ENCODE measurements around the gene SHISA9.

DNA sequence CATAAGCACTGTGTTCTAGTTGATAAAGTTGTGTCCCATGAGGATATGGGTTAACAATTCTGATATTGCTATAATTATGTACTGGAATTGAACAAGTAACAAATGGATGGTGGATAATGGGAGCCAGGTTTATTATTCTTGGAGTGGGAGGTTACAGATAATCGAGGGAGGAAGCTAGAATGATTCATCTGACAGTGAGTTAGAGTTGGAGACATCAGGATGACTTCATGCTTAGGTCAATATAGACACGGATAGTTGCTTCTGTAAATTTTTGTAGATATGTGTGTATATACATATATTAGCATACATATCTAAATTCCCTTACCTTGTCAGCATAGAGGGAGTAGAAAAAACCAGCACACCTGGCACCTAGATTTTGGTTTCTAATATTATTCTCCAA lies 293.4 kb downstream of the SHISA9 start:
- TF ChIP-seq, protein P1, sequence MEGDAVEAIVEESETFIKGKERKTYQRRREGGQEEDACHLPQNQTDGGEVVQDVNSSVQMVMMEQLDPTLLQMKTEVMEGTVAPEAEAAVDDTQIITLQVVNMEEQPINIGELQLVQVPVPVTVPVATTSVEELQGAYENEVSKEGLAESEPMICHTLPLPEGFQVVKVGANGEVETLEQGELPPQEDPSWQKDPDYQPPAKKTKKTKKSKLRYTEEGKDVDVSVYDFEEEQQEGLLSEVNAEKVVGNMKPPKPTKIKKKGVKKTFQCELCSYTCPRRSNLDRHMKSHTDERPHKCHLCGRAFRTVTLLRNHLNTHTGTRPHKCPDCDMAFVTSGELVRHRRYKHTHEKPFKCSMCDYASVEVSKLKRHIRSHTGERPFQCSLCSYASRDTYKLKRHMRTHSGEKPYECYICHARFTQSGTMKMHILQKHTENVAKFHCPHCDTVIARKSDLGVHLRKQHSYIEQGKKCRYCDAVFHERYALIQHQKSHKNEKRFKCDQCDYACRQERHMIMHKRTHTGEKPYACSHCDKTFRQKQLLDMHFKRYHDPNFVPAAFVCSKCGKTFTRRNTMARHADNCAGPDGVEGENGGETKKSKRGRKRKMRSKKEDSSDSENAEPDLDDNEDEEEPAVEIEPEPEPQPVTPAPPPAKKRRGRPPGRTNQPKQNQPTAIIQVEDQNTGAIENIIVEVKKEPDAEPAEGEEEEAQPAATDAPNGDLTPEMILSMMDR (conservative IDR thresholded peaks at IDR 0.05; ENCODE audit: low read depth, low read length) = no peak
- TF ChIP-seq EZH2 (IDR thresholded peaks at IDR 0.05; ENCODE audit: low read length, unreplicated experiment) = no peak
- no peak for TF ChIP-seq EZH2phosphoT487 (IDR thresholded peaks at IDR 0.05; ENCODE audit: borderline replicate concordance, low read length)
